ENCODE results near the gene SRPK3.

Gene SRPK3

DNA sequence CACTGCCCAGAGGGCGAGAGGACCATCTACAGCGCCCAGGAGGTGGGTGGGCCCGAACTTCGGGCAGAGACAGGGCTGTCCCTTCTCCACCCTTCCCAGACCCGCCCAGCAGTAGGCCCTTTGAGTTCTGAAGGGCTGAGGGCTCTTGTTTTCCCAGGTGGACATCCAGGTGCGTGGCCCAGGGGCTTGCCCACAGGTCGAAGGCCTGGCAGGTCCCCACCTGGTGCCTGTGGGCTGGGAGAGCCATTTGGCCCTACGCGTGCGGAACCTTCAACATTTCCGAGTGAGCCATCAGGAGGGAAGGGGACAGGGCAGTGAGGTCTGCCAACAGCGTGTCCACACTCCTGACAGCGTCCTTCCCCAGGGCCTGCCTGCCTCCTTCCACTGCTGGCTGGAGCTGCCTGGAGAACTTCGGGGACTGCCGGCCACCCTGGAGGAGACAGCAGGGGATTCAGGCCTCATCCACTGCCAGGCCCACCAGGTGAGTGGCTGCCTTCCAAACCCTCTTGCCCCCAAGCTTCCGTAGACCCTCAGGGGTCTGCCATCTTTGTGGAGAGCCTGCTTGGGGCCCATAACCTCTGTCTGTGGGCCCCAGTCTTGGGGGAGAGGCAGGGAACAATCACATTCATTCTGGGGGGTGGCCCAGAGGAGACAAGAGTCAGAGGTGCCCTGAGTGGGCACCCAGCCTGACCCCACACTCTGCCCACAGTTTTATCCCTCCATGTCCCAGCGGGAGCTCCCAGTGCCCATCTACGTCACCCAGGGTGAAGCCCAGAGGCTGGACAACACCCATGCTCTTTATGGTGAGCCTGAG, 10.0 kb upstream of the SRPK3 start:
- no peak for DNase-seq (ENCODE audit: low read depth in 2 of 2)

GRCh38 chrX:153771415-153772315, 9.2 kb upstream of the SRPK3 start:
- no peak for DNase-seq (ENCODE audit: low read depth in 2 of 2)

DNA sequence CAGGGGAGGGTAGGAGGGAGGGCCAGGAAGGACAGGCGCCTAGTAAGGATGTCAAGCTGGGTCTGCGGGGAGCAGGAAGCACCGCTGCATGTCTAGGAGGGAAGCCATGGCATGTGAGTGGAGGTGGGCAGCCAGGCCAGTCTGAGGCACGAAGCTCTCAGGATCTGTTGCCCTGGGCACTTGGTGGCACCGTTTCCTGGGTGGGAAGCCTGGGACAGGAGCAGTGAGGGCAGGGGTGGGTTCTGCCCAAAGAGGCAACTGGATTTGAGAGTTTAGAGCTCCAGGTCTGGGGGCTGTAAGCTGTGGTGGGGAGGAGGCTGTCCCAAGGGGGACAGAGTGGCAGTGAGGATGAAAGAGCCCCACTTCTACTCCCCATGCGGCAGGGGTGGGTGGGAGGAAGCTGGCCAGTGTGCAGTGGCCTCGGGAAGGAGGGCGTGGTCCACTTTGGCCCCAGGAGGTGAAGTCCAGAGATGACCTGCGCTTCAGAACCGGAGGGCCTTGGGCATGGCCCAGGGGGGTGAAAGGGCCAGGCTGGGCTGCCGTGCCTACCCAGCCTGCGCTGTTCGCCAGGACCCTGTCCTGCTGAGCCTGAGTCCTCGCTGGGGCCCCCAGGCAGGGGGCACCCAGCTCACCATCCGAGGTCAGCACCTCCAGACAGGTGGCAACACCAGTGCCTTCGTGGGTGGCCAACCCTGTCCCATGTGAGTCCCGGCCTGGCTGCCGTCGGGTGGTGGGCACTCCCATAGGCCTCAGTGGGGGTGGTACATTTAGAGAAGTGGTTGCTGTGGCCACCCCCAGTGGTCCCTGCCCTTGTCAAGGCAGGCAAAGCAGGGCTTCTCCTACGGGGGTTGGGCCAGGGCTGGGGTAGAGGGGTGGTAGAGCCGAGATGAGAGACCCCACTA, 8.3 kb upstream of the SRPK3 start:
- no peak for DNase-seq (ENCODE audit: low read depth in 2 of 2)

DNA sequence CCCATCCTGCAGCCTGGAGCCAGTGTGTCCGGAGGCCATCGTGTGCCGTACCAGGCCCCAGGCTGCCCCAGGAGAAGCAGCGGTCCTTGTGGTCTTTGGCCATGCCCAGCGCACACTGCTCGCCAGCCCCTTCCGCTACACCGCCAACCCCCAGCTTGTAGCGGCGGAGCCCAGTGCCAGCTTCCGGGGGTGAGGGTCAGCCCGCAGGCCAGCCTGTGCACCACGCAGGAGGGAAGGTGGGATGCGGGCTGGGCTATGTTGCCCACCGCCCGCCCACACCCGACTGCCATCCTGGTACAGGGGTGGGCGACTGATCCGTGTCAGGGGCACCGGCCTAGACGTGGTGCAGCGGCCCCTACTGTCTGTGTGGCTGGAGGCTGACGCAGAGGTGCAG, 7.6 kb upstream of the SRPK3 start:
- no peak for DNase-seq (ENCODE audit: low read depth in 2 of 2)

GRCh38 chrX:153773741-153774575, 6.9 kb upstream of the SRPK3 start:
- no peak for DNase-seq (ENCODE audit: low read depth in 2 of 2)

- DNase-seq (ENCODE audit: low read depth in 2 of 2) = no peak
Measured at GRCh38 chrX:153774576-153775292, 6.1 kb upstream of the SRPK3 start.

DNA sequence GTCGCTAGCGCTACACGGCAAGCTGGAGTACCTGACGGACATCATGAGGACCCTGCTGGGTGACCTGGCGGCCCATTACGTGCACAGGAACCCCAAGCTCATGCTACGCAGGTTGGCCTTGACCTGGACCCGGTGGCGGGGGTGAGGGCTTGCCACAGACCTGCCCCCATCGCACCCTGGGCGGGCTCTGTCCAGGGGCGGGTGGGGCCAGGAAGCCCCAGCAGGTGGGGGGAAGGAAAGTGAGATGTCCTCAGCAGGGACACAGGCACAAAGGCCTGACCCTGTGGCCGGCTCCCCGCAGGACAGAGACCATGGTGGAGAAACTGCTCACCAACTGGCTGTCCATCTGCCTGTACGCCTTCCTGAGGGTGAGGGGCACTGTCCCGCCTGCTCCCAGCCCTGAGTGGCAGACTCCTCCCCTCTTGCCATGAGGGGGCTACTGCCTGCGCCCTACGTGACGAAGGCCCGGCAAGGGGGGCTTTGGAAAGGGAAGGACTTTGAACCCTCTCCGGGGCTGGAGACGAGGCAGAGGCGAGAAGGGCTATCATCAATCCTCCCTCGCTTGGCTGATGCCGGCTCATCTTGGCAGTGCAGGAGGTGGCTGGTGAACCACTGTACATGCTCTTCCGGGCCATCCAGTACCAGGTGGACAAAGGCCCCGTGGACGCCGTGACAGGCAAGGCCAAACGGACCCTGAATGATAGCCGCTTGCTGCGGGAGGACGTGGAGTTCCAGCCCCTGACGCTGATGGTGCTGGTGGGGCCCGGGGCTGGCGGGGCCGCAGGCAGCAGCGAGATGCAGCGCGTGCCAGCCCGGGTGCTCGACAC, 5.3 kb upstream of the SRPK3 start:
- DNase-seq (ENCODE audit: low read depth in 2 of 2) = no peak

GRCh38 chrX:153776120-153776599, 4.7 kb upstream of the SRPK3 start:
- DNase-seq (ENCODE audit: low read depth in 2 of 2) = no peak

- no peak for DNase-seq (ENCODE audit: low read depth in 2 of 2)
Measured at GRCh38 chrX:153776611-153777045, 4.2 kb upstream of the SRPK3 start.

- DNase-seq (ENCODE audit: low read depth in 2 of 2) = no peak
Measured at GRCh38 chrX:153777261-153778090, 3.4 kb upstream of the SRPK3 start.

DNA sequence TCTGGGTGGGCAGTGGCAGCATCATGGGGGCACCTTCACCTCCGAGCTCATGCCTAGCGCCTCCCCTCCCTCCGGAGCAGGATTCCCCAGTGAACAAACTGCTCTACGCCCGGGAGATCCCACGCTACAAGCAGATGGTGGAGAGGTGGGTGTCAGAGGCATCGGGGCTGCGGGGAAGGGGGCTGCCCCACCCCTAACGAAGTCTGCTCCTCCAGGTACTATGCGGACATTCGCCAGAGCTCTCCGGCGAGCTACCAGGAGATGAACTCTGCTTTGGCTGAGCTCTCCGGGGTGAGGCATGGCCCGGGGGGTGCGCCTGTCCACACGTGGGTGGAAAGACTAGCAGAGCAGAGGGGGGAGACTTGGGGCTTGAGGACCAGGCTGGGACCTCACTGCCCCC, 2.7 kb upstream of the SRPK3 start:
- DNase-seq (ENCODE audit: low read depth in 2 of 2) = no peak

DNA sequence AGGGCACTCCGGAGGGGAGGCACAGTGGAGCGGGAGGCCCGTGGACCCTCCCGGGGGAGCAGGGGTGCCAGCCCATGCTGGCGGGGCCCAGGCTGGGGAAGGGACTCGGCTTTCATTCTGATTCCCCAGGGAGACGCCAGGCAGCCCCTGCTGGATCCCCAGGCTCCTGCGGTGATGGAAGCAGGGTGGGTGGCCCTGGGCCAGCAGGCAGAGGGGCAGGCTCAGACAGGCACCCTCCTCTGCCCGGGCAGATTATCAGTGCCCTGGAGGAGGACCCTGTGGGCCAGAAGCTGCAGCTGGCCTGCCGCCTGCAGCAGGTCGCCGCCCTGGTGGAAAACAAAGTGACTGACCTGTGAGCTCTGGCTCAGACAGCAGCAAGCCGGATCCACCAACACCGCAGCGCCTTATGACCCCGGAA, 2.1 kb upstream of the SRPK3 start:
- no peak for DNase-seq (ENCODE audit: low read depth in 2 of 2)

- DNase-seq (ENCODE audit: low read depth in 2 of 2) = no peak
Measured at GRCh38 chrX:153779891-153780677, 757 bp upstream of the SRPK3 start.

- DNase-seq (ENCODE audit: low read depth in 2 of 2) = no peak
Measured at GRCh38 chrX:153781428-153782047, 697 bp downstream of the SRPK3 start.

DNA sequence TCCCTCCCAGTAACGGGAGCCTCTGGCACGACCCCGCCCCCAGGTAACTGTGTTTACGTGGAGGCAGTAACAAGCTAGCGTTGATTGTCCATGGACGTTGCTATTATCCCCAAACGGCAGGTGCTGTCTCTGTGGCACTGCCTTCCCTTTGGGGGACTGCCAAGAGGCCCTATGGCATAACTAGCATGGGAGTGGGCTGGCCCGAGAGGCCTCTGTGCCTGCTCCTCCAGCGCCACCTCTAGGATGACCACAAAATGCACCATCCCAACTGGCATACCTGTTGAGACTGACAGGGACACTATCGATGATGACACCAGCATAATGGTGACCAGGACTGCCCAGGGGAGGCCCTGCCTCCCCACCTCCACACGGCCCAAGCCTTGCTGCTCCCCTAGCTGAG, 1.5 kb downstream of the SRPK3 start:
- DNase-seq (ENCODE audit: low read depth in 2 of 2) = no peak

DNA sequence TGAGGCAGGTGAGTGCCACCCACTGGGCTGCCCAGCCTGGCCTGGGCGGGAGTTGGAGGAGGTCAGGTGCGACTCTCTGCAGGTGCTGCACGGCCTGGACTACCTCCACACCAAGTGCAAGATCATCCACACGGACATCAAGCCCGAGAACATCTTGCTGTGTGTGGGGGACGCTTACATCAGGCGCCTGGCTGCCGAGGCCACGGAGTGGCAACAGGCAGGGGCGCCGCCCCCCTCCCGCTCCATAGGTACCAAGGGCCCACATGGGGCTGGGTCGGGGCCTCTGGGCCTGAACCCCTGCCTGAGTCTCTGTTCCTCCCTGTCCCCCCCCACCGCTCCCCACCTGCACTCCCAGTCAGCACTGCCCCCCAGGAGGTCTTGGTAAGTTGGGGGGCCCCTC, 2.0 kb downstream of the SRPK3 start:
- DNase-seq (ENCODE audit: low read depth in 2 of 2) = no peak
